HUES6 (cell line): Measurements from ENCODE around the gene PROSER2.

Experiments used
- H3K27ac ChIP-seq: 2 replicates; pipeline ENCODE4 v1.7.0; 2013; ENCODE audit warnings: low read depth, mild to moderate bottlenecking, low read length, inconsistent platforms
- H3K27me3 ChIP-seq: 2 replicates; pipeline ENCODE4 v1.6.1; 2013; ENCODE audit warnings: low read length; ENCODE audit not compliant: control insufficient read depth, insufficient read depth
- H3K36me3 ChIP-seq: 2 replicates; pipeline ENCODE4 v1.6.1; 2013; ENCODE audit warnings: low read length; ENCODE audit not compliant: control insufficient read depth, insufficient read depth
- H3K4me1 ChIP-seq: 2 replicates; pipeline ENCODE4 v1.6.1; 2013; ENCODE audit warnings: low read length; ENCODE audit not compliant: control insufficient read depth, insufficient read depth
- H3K4me3 ChIP-seq: 2 replicates; pipeline ENCODE4 v1.5.1; 2013; ENCODE audit warnings: low read depth, low read length
- H3K9ac ChIP-seq: one replicate; pipeline ENCODE4 v1.6.1; 2013; ENCODE audit warnings: mild to moderate bottlenecking, low read length
- H3K9me3 ChIP-seq: 2 replicates; pipeline ENCODE4 v1.6.1; 2013; ENCODE audit warnings: low read depth, low read length; ENCODE audit not compliant: control insufficient read depth, insufficient read depth

Gene PROSER2

DNA sequence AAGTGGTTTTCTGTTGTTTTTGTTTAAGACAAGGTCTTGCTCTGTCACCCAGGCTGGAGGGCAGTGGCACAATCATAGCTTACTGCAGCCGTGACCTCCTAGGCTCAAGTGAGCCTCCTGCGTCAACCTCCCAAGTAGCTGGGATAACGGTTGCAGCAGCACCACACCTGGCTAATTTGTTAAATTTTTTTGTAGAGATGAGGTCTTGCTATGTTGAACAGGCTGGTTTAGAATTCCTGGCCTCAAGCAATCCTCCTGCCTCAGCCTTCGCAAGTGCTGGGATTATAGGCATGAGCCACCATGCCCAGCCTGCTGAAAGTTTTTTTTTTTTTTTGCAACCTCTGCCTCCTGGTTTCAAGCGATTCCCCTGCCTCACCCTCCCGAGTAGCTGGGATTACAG, 31.1 kb downstream of the PROSER2 start:
- no peak overlapping the region for H3K4me3 ChIP-seq
- H3K4me1 ChIP-seq, result no peaks in the 10 kb centered on the region
- H3K27ac ChIP-seq, result no peak overlapping the region
- peaks cover 12% of the 10 kb centered on the region for H3K36me3 ChIP-seq
- no peaks in the 10 kb centered on the region for H3K9me3 ChIP-seq
- H3K27me3 ChIP-seq, result no peaks in the 10 kb centered on the region
- no peak overlapping the region for H3K9ac ChIP-seq

DNA sequence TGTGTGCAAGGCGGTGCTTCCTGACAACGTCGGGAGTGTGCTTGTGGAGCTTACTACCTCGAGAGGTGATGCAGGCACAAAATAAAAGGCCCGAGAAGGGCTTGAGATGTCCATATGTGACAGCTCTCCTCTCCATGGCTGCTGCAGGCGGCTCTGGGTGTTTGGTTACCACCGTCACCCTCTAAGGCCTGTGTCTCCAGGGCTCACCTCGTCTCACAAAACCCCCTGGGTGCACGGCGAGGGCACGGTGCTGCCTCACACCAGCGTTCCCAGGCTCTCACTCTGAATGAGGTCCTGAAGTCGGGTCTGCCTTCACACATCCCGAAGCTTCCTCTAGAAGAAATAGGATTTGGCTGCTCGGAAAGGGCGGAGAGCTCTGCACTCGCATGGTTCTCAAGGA, 32.9 kb downstream of the PROSER2 start:
- peaks cover 12% of the 10 kb centered on the region for H3K36me3 ChIP-seq
- no peak overlapping the region for H3K27ac ChIP-seq
- no peak overlapping the region for H3K9ac ChIP-seq
- no peaks in the 10 kb centered on the region for H3K9me3 ChIP-seq
- H3K4me1 ChIP-seq, result no peaks in the 10 kb centered on the region
- no peaks in the 10 kb centered on the region for H3K27me3 ChIP-seq
- no peak overlapping the region for H3K4me3 ChIP-seq

DNA sequence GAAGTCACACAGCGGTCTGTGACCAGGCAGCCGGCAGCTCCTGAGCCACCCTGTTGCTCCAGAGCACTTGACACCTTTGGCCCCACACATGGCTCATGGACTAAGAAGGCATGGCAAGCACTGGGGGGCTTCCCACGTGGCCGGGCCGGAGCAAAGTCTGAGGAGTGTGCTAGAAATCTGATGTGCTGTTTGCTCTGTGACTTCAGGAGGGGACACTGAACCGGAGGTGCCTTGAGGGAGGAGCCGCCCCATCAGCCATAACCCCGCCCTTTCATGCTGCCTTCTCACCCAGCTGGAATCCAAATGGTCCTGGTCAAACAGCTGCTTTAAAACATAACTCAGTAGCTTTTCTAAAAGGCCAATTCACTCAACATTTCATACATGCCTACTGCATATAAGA, 33.5 kb downstream of the PROSER2 start:
- Histone ChIP-seq H3K27me3 (no peaks in the 10 kb centered on the region), H3K4me3 (no peak overlapping the region), H3K9me3 (no peaks in the 10 kb centered on the region), H3K36me3 (peaks cover 12% of the 10 kb centered on the region), H3K27ac (no peak overlapping the region), H3K4me1 (no peaks in the 10 kb centered on the region), H3K9ac (no peak overlapping the region)

DNA sequence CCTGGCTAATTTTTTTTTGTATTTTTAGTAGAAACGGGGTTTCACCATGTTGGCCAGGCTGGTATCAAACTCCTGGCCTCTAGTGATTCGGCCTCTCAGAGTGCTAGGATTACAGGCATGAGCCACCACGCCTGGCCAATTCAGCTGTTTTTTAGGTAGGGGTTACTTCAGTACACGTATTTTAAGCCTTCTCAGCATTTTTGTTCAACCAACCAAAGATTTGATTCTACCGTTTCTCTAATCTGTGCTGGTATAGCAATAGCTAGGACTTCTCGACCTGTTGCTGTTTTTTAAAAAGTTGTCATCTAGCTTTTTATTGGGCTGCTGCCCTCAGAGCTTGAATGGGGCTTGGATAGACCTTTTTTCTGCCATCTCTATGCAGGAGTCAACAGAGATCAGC, 34.9 kb downstream of the PROSER2 start:
- no peak overlapping the region for H3K9ac ChIP-seq
- no peak overlapping the region for H3K27ac ChIP-seq
- no peaks in the 10 kb centered on the region for H3K27me3 ChIP-seq
- no peaks in the 10 kb centered on the region for H3K9me3 ChIP-seq
- H3K36me3 ChIP-seq, result no peaks in the 10 kb centered on the region; the same call in 1 of the 2 replicates
- no peaks in the 10 kb centered on the region for H3K4me1 ChIP-seq
- H3K4me3 ChIP-seq, result no peak overlapping the region

DNA sequence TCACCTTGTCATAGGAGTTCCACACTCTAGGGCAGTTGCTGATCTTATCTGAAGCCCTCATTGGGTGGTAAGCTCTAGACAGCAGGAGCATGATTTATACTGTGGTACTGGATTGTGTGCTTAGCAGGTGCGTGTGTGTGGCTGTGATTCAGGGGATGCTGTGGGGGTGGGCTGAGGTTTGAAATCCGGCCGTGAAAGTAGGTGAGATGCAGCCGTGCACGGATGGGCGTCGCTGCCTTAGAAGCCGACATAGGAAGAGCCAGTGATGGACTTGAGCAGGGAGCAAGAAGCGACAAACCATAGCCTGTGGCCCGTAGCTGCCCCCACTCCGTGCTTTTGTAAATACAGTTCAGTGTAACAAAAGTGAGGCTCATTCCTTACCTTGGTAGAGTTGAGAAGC, 38.2 kb downstream of the PROSER2 start:
- no peaks in the 10 kb centered on the region for H3K9me3 ChIP-seq
- H3K4me1 ChIP-seq, result peaks cover 3% of the 10 kb centered on the region; the same call in 1 of the 2 replicates
- no peak overlapping the region for H3K27ac ChIP-seq
- no peaks in the 10 kb centered on the region for H3K27me3 ChIP-seq
- H3K4me3 ChIP-seq, result no peak overlapping the region
- H3K36me3 ChIP-seq, result no peaks in the 10 kb centered on the region
- no peak overlapping the region for H3K9ac ChIP-seq

DNA sequence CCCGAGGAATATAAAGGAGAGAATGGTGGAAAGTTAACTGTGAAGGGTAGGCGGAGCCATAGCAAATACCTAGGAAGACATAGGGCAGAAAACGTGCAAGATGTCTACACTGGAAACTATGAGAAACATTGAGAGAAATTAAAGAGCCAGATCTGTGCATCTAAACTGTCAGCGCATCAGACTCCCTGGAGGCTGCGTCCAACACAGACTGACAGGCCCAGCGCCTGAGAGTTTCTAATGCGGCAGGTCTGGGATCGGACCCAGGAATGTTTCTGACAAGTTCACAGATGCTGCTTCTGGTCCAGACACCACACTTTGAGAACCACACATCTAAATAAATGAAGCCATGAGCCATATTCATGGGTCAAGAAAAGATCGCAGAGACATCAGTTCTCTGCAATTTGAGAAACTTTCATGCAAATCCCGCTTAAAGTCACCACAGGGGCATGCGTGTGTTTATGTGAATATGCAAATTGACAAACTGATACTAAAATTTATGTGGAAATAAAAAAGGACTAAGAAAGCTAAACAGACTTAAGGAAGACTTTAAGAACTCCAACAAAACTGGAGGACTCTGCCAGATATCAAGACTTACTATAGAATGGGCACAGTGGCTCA, 38.8 kb downstream of the PROSER2 start:
- Histone ChIP-seq H3K4me1 (peaks cover 3% of the 10 kb centered on the region; the same call in 1 of the 2 replicates), H3K36me3 (no peaks in the 10 kb centered on the region), H3K9me3 (no peaks in the 10 kb centered on the region), H3K27me3 (no peaks in the 10 kb centered on the region), H3K27ac (no peak overlapping the region), H3K9ac (no peak overlapping the region), H3K4me3 (no peak overlapping the region)

DNA sequence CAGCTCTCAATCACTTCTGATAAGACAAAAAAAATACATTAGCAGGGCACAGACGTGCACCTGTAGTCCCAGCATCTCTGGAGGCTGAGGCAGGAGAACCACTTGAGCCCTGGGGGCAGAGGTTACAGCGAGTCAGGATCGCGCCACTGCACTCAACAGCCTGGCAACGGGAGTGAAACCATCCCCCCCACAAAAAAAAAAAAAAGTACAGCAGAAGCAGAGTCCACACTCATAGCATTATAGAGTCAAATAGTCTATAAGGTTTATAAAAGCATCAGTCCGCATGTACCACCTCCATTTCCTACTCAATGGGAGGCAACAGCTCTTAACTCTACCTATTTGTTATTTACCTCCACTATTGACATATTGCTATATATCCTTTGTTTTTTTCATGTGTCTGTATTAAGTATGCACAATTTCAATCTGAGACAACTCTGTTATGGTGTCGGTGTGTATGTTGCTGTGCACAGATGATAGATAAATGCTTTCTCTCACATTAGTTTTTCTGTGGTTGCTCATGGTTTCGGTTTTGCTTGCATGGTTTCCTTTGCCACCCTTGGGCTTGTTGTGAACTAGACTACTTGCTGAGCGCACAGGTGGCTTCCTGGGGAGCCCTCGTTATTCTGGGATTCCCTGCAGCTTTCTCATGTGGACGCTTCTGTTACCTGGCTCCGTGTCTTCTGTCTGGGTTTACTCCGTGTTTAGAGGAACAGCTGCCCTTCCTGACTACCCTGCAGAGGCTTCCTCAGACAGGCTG, 40.4 kb downstream of the PROSER2 start:
- Histone ChIP-seq H3K36me3 (no peaks in the 10 kb centered on the region), H3K27me3 (no peaks in the 10 kb centered on the region), H3K9ac (no peak overlapping the region), H3K27ac (no peak overlapping the region), H3K9me3 (no peaks in the 10 kb centered on the region), H3K4me3 (no peak overlapping the region), H3K4me1 (peaks cover 8% of the 10 kb centered on the region; the same call in 1 of the 2 replicates)

DNA sequence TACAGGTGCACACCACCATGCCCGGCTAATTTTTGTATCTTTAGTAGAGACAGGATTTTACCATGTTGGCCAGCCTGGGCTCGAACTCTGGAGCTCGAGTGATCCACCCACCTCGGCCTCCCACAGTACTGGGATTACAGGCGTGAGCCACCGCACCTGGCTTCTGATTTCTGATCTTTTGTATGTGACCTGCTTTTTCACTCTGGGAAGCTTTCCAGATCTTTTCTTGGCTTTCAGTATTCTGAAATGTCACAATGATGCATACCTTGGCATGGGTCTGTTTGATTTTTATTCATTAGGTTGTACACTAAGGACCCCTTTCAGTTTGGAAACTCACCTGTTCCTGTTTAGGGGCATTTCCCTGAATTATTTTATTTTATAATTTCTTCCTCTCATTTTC, 41.6 kb downstream of the PROSER2 start:
- Histone ChIP-seq H3K9me3 (no peaks in the 10 kb centered on the region), H3K27me3 (no peaks in the 10 kb centered on the region), H3K9ac (no peak overlapping the region), H3K27ac (no peak overlapping the region), H3K4me3 (no peak overlapping the region), H3K36me3 (peaks cover 3% of the 10 kb centered on the region; the same call in 1 of the 2 replicates), H3K4me1 (peaks cover 8% of the 10 kb centered on the region; the same call in 1 of the 2 replicates)

- Histone ChIP-seq H3K27ac (no peak overlapping the region), H3K36me3 (peaks cover 3% of the 10 kb centered on the region; the same call in 1 of the 2 replicates)
These were observed 42.4 kb downstream of the PROSER2 start for GRCh38 chr10:11865561-11865960.

DNA sequence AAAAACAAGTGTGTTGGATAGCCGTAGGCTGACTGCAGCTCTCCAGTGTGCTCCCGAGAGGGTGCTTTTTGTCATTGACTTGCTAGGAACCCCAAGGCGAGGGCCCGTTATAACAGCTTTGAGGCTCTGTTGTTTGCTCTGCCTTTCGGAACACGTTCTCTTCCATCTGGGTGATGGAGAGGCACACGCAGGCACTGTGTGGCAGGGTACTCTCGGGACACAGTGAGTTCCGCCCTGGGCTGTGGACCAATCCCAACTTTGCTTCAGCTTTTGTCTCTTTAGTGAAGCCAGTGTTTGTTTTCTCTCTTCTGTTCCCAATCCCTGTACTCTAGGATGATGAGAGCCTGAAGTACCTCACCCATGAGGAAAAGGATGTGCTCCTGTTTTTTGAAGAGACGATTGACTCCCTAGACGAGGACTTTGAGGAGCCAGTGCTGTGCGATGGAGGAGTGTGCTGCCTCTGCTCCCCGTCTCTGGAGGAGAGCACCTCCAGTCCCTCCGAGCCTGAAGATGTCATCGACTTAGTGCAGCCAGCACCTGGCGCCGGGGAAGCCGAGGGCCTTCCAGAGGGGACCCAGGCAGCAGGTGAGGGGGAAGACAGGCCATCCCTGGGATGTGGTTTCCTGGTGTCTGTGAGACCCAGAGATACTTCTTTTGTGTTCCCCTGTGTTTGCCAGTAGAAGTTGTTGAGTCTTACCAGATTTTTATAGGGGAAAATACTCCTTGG, 43.2 kb downstream of the PROSER2 start:
- Histone ChIP-seq H3K27me3 (no peaks in the 10 kb centered on the region), H3K4me1 (peaks cover 8% of the 10 kb centered on the region; the same call in 1 of the 2 replicates), H3K27ac (no peak overlapping the region), H3K4me3 (no peak overlapping the region), H3K36me3 (peaks cover 3% of the 10 kb centered on the region; the same call in 1 of the 2 replicates), H3K9ac (no peak overlapping the region), H3K9me3 (no peaks in the 10 kb centered on the region)

More at GRCh38 chr10:11865561-11865960, 42.4 kb downstream of the PROSER2 start:
- Histone ChIP-seq H3K27me3 (no peaks in the 10 kb centered on the region), H3K4me3 (no peak overlapping the region), H3K4me1 (peaks cover 8% of the 10 kb centered on the region; the same call in 1 of the 2 replicates), H3K9ac (no peak overlapping the region), H3K9me3 (no peaks in the 10 kb centered on the region)

DNA sequence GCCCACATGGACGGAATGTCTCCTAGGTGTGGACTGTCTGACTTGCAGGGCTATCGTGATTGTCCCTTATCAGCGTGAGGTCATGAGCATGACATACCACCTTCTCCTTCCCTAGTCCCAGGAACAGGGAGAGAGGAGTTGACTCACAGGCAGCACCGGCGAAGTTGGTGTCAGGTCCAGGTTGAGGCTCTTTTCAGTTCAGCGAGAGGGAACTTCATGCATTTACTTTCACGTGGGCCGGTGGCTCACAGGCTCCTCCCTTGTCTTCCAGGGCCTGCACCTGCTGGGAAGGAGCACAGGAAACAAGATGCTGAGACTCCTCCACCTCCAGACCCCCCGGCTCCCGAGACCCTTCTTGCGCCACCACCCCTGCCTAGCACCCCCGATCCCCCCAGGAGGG, 46.1 kb downstream of the PROSER2 start:
- Histone ChIP-seq H3K36me3 (peaks cover 3% of the 10 kb centered on the region; the same call in 1 of the 2 replicates), H3K27ac (no peak overlapping the region), H3K9me3 (no peaks in the 10 kb centered on the region), H3K4me3 (no peak overlapping the region), H3K9ac (no peak overlapping the region), H3K4me1 (peaks cover 5% of the 10 kb centered on the region; the same call in 1 of the 2 replicates), H3K27me3 (no peaks in the 10 kb centered on the region)
